GM21723 (cell line): Measurements from ENCODE around the gene SAP30.
A peak's percentile ranks its signal among the peaks of the same experiment; 100 is the strongest.

Source experiments
- ATAC-seq: cut with Tn5 transposase; IDR thresholded peaks from one replicate; pipeline ENCODE4 v1.9.1; 2021; ENCODE audit warnings: mild to moderate bottlenecking, moderate library complexity; ENCODE audit not compliant: unreplicated experiment

Gene SAP30

GRCh38 chr4:173367285-173367684, 3.5 kb upstream of the SAP30 start:
- ATAC-seq: peak; percentile 18

GRCh38 chr4:173367946-173368345, 2.8 kb upstream of the SAP30 start:
- no peak for ATAC-seq

GRCh38 chr4:173370130-173370476, 651 bp upstream of the SAP30 start:
- ATAC-seq: peak; percentile 10

GRCh38 chr4:173371292-173372192, 788 bp downstream of the SAP30 start:
- ATAC-seq: peak; percentile 24

GRCh38 chr4:173374588-173374987, 3.8 kb downstream of the SAP30 start:
- ATAC-seq: no peak

- ATAC-seq: no peak
Measured at GRCh38 chr4:173379929-173380328, 9.2 kb downstream of the SAP30 start.

DNA sequence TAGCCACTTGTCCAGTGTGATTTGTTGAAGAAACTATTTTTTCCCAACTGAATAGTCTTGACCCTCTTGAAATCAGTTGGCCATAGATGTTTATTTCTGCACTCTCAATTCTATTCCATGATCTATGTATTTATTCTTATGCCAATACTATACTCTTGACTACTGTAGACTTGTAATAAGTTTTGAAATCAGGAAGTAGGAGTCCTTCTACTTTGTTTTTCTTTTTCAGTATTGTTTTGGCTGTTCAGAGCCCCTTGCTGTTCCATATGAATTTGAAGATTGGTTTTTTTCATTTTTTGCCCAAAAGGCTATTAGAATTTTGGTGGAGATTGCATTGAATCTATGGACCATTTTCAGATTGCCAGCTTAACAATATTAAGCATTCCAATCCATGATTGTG, 10.2 kb downstream of the SAP30 start:
- peak; percentile 73 for ATAC-seq

DNA sequence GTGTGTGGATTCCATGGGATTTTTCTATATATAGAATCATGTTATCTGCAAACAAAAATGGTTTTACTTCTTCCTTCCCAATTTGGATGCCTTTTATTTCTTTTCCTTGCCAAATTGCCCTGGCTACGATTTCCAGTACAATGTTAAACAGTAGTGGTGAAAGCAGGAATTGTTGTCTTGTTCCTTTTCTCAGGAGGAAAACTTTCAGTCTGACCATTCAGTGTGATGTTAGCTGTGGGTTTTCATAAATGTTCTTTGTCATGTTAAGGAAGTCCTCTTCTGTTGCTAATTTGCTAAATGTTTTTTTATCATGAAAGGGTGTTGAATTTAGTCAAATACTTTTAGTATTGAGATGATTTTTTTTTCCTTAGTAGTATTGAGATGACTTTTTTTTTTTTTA, 10.9 kb downstream of the SAP30 start:
- ATAC-seq: no peak

GRCh38 chr4:173382349-173382748, 11.6 kb downstream of the SAP30 start:
- ATAC-seq: no peak

DNA sequence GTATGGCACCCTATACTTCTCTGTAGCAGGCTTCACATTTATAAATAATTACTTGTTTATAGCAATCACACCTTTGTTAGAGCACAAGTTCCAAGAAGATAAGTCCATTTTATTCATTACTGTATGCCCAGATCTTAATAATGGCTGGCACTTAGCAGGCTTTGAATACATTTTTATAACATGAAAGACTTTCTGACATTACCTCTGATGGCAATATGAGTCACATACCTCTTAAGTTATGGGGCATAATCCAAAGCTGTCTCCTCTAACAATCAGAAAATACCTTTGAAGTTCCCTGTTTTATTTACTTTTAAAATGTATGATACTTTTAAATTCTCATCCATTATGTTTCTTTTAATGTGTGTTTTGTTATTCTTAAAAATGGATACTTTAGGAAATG, 16.0 kb downstream of the SAP30 start:
- no peak for ATAC-seq

GRCh38 chr4:173391701-173392100, 20.9 kb downstream of the SAP30 start:
- ATAC-seq: no peak

DNA sequence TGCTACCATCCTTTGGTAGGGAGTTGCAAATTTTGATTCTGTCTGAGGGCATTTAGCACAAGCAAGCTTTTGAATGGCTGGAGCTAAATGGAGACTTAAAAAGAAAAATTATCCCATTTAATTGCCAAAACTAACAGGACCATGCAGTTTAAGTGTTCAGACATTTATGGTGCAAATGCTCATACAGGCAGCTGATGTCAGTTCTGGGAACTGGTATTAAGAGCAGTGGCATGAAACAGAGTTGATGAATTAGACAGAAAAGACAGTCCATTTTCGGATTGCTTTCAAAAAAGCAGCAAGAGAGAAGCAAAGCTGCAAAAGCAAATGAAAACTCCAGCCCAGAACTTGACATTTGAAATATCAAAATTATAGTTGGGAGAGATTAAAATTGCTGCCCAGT, 26.9 kb downstream of the SAP30 start:
- no peak for ATAC-seq

DNA sequence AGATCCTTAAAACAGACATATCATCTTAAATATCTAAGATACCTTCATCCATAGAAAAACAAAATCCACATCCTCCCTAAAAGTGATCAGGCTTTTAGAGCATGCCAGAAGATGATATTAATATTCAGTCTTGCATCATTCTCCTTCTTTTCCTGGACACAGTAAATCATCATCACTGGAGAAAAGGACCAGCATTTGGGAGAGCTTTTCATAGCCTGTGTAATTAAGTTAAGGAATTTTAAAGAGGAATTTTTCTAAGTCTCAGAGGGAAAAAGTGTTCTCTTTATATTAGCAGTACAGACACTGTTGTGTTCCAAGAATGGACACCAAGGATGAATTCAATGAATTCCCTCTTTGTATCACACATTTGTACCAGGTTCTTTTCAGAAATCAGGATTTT, 27.5 kb downstream of the SAP30 start:
- ATAC-seq: no peak

DNA sequence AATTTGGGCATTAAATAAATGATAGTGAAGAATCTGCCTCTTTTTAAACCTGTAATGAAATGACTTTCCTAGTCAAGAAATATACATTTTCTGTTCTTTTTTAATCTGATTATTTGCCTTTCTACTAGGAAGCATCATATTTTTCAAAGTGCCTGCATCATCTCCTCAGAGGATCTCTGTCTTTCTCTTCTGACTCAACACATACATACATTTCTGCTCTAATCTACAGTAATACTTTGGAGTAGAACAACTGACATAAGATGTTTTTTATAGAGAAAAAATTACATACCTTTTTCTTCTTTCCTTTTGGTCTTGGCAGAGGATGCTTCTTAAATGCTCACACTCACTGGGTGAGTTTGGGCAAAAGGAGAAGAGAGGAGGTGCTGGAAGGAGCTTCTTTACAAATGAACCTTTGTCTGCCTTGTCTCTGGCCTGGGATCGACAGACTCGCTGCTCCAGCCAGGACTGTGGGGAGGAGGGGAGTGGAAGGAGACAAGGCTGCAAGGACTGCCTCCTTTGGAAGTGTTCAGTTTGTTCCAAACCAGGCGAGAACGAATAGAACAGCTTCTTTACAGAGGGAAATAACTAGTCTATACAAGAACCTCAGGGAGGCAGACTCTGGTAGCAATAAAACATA, 28.1 kb downstream of the SAP30 start, which contains the start of gene SCRG1:
SCRG1 (minus strand) TSS at position 338 of the 637 bp plus-strand sequence. CDS start 7,702 bp downstream, outside the sequence.
- no peak for ATAC-seq

DNA sequence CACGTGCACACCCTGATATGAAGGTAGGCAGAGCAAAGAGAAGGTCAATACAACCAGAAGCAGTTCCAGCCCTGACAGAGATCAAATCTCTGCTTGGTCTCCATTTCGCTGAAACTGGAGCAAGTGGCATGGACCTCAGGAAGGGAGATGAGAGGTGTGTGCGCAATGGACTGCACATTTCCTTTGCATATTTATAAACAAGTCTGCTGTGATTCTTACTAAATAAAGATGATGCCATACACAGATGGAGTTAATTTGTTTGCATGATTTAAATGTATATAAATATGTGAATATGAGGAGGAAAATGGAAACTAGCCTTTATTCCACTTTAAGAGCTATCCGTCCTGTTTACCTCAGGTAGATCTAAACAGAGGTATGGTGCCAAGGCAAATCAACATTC, 30.3 kb downstream of the SAP30 start:
- ATAC-seq: no peak

GRCh38 chr4:173403051-173403450, 32.3 kb downstream of the SAP30 start:
- ATAC-seq: no peak

DNA sequence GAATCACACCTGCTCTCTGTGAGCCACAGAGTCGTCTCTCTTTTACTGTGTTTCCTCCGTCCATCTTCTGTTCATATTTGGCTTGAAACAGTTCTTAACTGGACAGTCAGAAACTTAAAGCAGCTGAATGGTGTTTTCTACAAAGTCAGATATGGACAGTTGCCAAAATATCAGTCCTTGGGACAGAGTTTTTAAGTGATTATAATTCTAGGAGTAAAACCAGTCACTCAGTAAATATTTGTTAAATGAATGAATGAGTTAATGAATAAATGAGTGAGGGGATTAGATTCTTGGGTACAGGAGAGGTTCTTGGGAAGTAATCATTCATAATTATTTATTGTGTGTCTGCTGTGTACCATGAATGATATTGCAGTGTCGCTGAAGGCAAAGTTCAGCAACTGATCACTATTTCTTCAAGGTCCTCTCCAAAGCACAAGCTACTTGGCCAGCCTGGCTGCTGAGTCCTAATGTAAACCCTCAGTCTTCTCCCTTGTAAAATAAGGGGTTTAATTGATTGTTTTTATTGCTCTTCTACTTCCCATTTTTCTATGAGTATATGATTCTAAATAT, 33.6 kb downstream of the SAP30 start:
- ATAC-seq: no peak

DNA sequence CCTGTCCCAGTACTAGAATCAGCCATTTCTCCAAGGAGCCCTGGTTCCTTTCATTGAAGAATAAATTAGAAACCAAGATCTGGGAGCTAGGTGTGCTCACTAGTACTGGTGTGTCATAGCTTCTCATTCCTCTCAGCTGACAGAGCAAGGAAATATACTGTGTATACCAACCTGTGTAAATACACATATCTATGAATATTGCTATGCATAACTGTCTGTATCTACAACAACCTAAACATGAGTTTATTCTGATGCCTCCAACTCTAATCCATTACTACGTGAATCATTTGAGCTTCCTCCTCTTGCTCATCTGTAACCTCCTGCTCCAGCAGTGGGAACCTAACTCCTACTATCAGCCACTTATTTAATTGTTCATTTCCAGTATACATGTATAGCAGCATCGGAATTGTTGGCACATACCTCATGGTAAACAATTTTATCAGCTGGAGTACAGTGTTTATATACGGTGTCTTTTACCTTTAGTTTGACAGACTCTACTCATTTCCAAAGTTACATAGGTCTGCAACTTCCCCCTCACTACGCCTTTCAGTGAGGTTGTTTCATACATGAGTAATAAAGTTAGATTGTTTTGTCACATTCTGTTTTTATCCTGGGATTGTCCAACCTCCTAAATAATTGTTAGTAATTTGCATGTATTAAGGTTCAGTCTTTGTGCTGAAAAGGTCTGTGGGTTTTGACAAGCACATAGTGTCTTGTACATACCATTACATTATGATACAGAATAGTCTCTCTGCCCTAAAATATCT, 35.3 kb downstream of the SAP30 start:
- peak; percentile 84 for ATAC-seq

- ATAC-seq: no peak
Measured at GRCh38 chr4:173410079-173410478, 39.3 kb downstream of the SAP30 start.

GRCh38 chr4:173411106-173411693, 40.4 kb downstream of the SAP30 start:
- no peak for ATAC-seq

DNA sequence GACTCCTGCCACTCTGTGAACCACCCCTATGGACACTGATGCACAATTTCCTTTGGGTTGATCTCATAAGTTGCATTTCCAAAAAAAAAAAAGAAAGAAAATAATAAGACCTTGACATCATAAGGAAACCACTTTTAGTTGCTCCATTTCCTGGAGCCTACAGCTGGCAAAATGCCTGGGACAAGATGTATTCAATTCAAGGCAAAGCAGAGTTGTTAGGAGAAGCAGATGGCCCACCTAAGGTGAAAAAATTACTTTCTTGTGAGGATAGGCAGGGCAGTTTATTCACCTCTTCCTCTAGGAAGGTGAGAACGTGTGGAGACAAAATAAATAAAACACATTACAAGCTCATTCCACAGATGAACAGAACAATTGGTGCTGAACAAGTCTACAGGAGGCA, 42.3 kb downstream of the SAP30 start:
- ATAC-seq: no peak
